ENCODE measurements around the gene CELF4. TPM values are rescaled to one million over a fixed set of nuclear protein-coding genes. Genes with fewer than 3 reads are reported as not detected.

The CELF4 gene
- polyA plus RNA-seq, 2 donors, result 0.02 to 0.06 TPM

- no peak overlapping the region for H3K4me3 ChIP-seq (ENCODE audit: low read depth in 1 of 2, low read length in 2 of 2)
- no peak overlapping the region for H3K27ac ChIP-seq (ENCODE audit: low read depth in 2 of 2, low read length in 1 of 2)
- H3K9me3 ChIP-seq (ENCODE audit: control insufficient read depth in 2 of 2, insufficient read depth in 1 of 2, low read depth in 1 of 2, low read length in 1 of 2), result no peaks in the 10 kb centered on the region
- H3K27me3 ChIP-seq (ENCODE audit: control insufficient read depth in 1 of 2, insufficient read depth in 2 of 2, low read length in 2 of 2), result no peaks in the 10 kb centered on the region
- H3K36me3 ChIP-seq (ENCODE audit: control insufficient read depth in 2 of 2, insufficient read depth in 2 of 2, low read length in 1 of 2), result no peaks in the 10 kb centered on the region
- peaks cover 4 to 10% of the 10 kb centered on the region in 2 donors for H3K4me1 ChIP-seq (ENCODE audit: control insufficient read depth in 2 of 2, insufficient read depth in 2 of 2, low read length in 1 of 2)
- 79 to 88% methylated on average over 6 of the region's 6 CpGs for WGBS, 2 donors
These were observed 167.8 kb downstream of the CELF4 start for GRCh38 chr18:37397814-37398213.

GRCh38 chr18:37396971-37397720 is 168.5 kb downstream of the CELF4 start:
- WGBS, 2 donors, result 81 to 82% methylated on average over 5 of the region's 5 CpGs
- Histone ChIP-seq H3K9me3 (ENCODE audit: control insufficient read depth in 2 of 2, insufficient read depth in 1 of 2, low read depth in 1 of 2, low read length in 1 of 2) (no peaks in the 10 kb centered on the region), H3K27ac (ENCODE audit: low read depth in 2 of 2, low read length in 1 of 2) (no peak overlapping the region), H3K4me3 (ENCODE audit: low read depth in 1 of 2, low read length in 2 of 2) (no peak overlapping the region), H3K36me3 (ENCODE audit: control insufficient read depth in 2 of 2, insufficient read depth in 2 of 2, low read length in 1 of 2) (no peaks in the 10 kb centered on the region), H3K4me1 (ENCODE audit: control insufficient read depth in 2 of 2, insufficient read depth in 2 of 2, low read length in 1 of 2) (peaks cover 4 to 10% of the 10 kb centered on the region in 2 donors), H3K27me3 (ENCODE audit: control insufficient read depth in 1 of 2, insufficient read depth in 2 of 2, low read length in 2 of 2) (no peaks in the 10 kb centered on the region)

- WGBS, 2 donors, result 93% methylated on average over 4 of the region's 4 CpGs
- no peaks in the 10 kb centered on the region for H3K36me3 ChIP-seq (ENCODE audit: control insufficient read depth in 2 of 2, insufficient read depth in 2 of 2, low read length in 1 of 2)
- no peaks in the 10 kb centered on the region for H3K9me3 ChIP-seq (ENCODE audit: control insufficient read depth in 2 of 2, insufficient read depth in 1 of 2, low read depth in 1 of 2, low read length in 1 of 2)
- H3K27ac ChIP-seq (ENCODE audit: low read depth in 2 of 2, low read length in 1 of 2), result no peak overlapping the region
- no peaks in the 10 kb centered on the region for H3K27me3 ChIP-seq (ENCODE audit: control insufficient read depth in 1 of 2, insufficient read depth in 2 of 2, low read length in 2 of 2)
- H3K4me1 ChIP-seq (ENCODE audit: control insufficient read depth in 2 of 2, insufficient read depth in 2 of 2, low read length in 1 of 2), result peaks cover 4 to 10% of the 10 kb centered on the region in 2 donors
- H3K4me3 ChIP-seq (ENCODE audit: low read depth in 1 of 2, low read length in 2 of 2), result no peak overlapping the region
These were observed 170.0 kb downstream of the CELF4 start for GRCh38 chr18:37395631-37396030.

- H3K4me1 ChIP-seq (ENCODE audit: control insufficient read depth in 2 of 2, insufficient read depth in 2 of 2, low read length in 1 of 2), result peaks cover 4 to 10% of the 10 kb centered on the region in 2 donors
- H3K36me3 ChIP-seq (ENCODE audit: control insufficient read depth in 2 of 2, insufficient read depth in 2 of 2, low read length in 1 of 2), result no peaks in the 10 kb centered on the region
- no peaks in the 10 kb centered on the region for H3K27me3 ChIP-seq (ENCODE audit: control insufficient read depth in 1 of 2, insufficient read depth in 2 of 2, low read length in 2 of 2)
- no peak overlapping the region for H3K27ac ChIP-seq (ENCODE audit: low read depth in 2 of 2, low read length in 1 of 2)
- H3K4me3 ChIP-seq (ENCODE audit: low read depth in 1 of 2, low read length in 2 of 2), result no peak overlapping the region
- WGBS, 2 donors, result 79 to 86% methylated on average over 7 of the region's 7 CpGs
- H3K9me3 ChIP-seq (ENCODE audit: control insufficient read depth in 2 of 2, insufficient read depth in 1 of 2, low read depth in 1 of 2, low read length in 1 of 2), result peaks cover under 1 to 1% of the 10 kb centered on the region in 2 donors
These were observed 170.5 kb downstream of the CELF4 start for GRCh38 chr18:37395138-37395537.

GRCh38 chr18:37394610-37394965 is 171.0 kb downstream of the CELF4 start:
- 67 to 70% methylated on average over 5 of the region's 5 CpGs for WGBS, 2 donors
- Histone ChIP-seq H3K4me1 (ENCODE audit: control insufficient read depth in 2 of 2, insufficient read depth in 2 of 2, low read length in 1 of 2) (peaks cover 4 to 10% of the 10 kb centered on the region in 2 donors), H3K27ac (ENCODE audit: low read depth in 2 of 2, low read length in 1 of 2) (no peak overlapping the region), H3K36me3 (ENCODE audit: control insufficient read depth in 2 of 2, insufficient read depth in 2 of 2, low read length in 1 of 2) (no peaks in the 10 kb centered on the region), H3K9me3 (ENCODE audit: control insufficient read depth in 2 of 2, insufficient read depth in 1 of 2, low read depth in 1 of 2, low read length in 1 of 2) (peaks cover 6 to 7% of the 10 kb centered on the region in 2 donors), H3K4me3 (ENCODE audit: low read depth in 1 of 2, low read length in 2 of 2) (no peak overlapping the region), H3K27me3 (ENCODE audit: control insufficient read depth in 1 of 2, insufficient read depth in 2 of 2, low read length in 2 of 2) (no peaks in the 10 kb centered on the region)

- H3K9me3 ChIP-seq (ENCODE audit: control insufficient read depth in 2 of 2, insufficient read depth in 1 of 2, low read depth in 1 of 2, low read length in 1 of 2), result peaks cover 9 to 10% of the 10 kb centered on the region in 2 donors
- H3K4me3 ChIP-seq (ENCODE audit: low read depth in 1 of 2, low read length in 2 of 2), result peak overlapping the region; percentile 12 to 29
- H3K4me1 ChIP-seq (ENCODE audit: control insufficient read depth in 2 of 2, insufficient read depth in 2 of 2, low read length in 1 of 2), result peaks cover 4 to 10% of the 10 kb centered on the region in 2 donors
- H3K36me3 ChIP-seq (ENCODE audit: control insufficient read depth in 2 of 2, insufficient read depth in 2 of 2, low read length in 1 of 2), result no peaks in the 10 kb centered on the region
- H3K27ac ChIP-seq (ENCODE audit: low read depth in 2 of 2, low read length in 1 of 2), result no peak overlapping the region
- 2% methylated on average over 54 to 59 of the region's 59 CpGs for WGBS, 2 donors
- no peaks in the 10 kb centered on the region for H3K27me3 ChIP-seq (ENCODE audit: control insufficient read depth in 1 of 2, insufficient read depth in 2 of 2, low read length in 2 of 2)
These were observed 171.5 kb downstream of the CELF4 start for GRCh38 chr18:37393945-37394609.

GRCh38 chr18:37393221-37393827 is 172.3 kb downstream of the CELF4 start:
- H3K4me1 ChIP-seq (ENCODE audit: control insufficient read depth in 2 of 2, insufficient read depth in 2 of 2, low read length in 1 of 2), result peaks cover 4 to 10% of the 10 kb centered on the region in 2 donors
- no peak overlapping the region for H3K4me3 ChIP-seq (ENCODE audit: low read depth in 1 of 2, low read length in 2 of 2)
- H3K27ac ChIP-seq (ENCODE audit: low read depth in 2 of 2, low read length in 1 of 2), result no peak overlapping the region
- WGBS, 2 donors, result 29 to 31% methylated on average over 6 of the region's 6 CpGs
- H3K36me3 ChIP-seq (ENCODE audit: control insufficient read depth in 2 of 2, insufficient read depth in 2 of 2, low read length in 1 of 2), result no peaks in the 10 kb centered on the region
- peaks cover 11 to 15% of the 10 kb centered on the region in 2 donors for H3K9me3 ChIP-seq (ENCODE audit: control insufficient read depth in 2 of 2, insufficient read depth in 1 of 2, low read depth in 1 of 2, low read length in 1 of 2)
- H3K27me3 ChIP-seq (ENCODE audit: control insufficient read depth in 1 of 2, insufficient read depth in 2 of 2, low read length in 2 of 2), result no peaks in the 10 kb centered on the region

- no peak overlapping the region for H3K27ac ChIP-seq (ENCODE audit: low read depth in 2 of 2, low read length in 1 of 2)
- no peak overlapping the region for H3K4me3 ChIP-seq (ENCODE audit: low read depth in 1 of 2, low read length in 2 of 2)
- no peaks in the 10 kb centered on the region for H3K36me3 ChIP-seq (ENCODE audit: control insufficient read depth in 2 of 2, insufficient read depth in 2 of 2, low read length in 1 of 2)
- no peaks in the 10 kb centered on the region for H3K27me3 ChIP-seq (ENCODE audit: control insufficient read depth in 1 of 2, insufficient read depth in 2 of 2, low read length in 2 of 2)
- H3K4me1 ChIP-seq (ENCODE audit: control insufficient read depth in 2 of 2, insufficient read depth in 2 of 2, low read length in 1 of 2), result peaks cover 4 to 10% of the 10 kb centered on the region in 2 donors
- peaks cover 11 to 15% of the 10 kb centered on the region in 2 donors for H3K9me3 ChIP-seq (ENCODE audit: control insufficient read depth in 2 of 2, insufficient read depth in 1 of 2, low read depth in 1 of 2, low read length in 1 of 2)
- 86 to 89% methylated on average over 3 of the region's 3 CpGs for WGBS, 2 donors
These were observed 172.9 kb downstream of the CELF4 start for GRCh38 chr18:37392648-37393047.

GRCh38 chr18:37391698-37392548 is 173.7 kb downstream of the CELF4 start:
- WGBS, 2 donors, result 87 to 88% methylated on average over 16 of the region's 16 CpGs
- H3K36me3 ChIP-seq (ENCODE audit: control insufficient read depth in 2 of 2, insufficient read depth in 2 of 2, low read length in 1 of 2), result no peaks in the 10 kb centered on the region
- peaks cover 11 to 15% of the 10 kb centered on the region in 2 donors for H3K9me3 ChIP-seq (ENCODE audit: control insufficient read depth in 2 of 2, insufficient read depth in 1 of 2, low read depth in 1 of 2, low read length in 1 of 2)
- no peaks in the 10 kb centered on the region for H3K27me3 ChIP-seq (ENCODE audit: control insufficient read depth in 1 of 2, insufficient read depth in 2 of 2, low read length in 2 of 2)
- H3K4me3 ChIP-seq (ENCODE audit: low read depth in 1 of 2, low read length in 2 of 2), result no peak overlapping the region
- peaks cover 4 to 7% of the 10 kb centered on the region in 2 donors for H3K4me1 ChIP-seq (ENCODE audit: control insufficient read depth in 2 of 2, insufficient read depth in 2 of 2, low read length in 1 of 2)
- H3K27ac ChIP-seq (ENCODE audit: low read depth in 2 of 2, low read length in 1 of 2), result no peak overlapping the region

All from esophagus (tissue), 2 donors.